Kidney (tissue), 14 donors: ENCODE results near the gene SELP. TPM values are rescaled to one million over a fixed set of nuclear protein-coding genes. Genes with fewer than 3 reads are reported as not detected.
A peak's percentile ranks its signal among the peaks of the same experiment; 100 is the strongest.

Experiments used
- DNase-seq, 5 donors: peaks; one replicate each; pipeline ENCODE4 v3.0.0-alpha.2; 2013 to 2020
- FAIRE-seq: peaks from 2 replicates; lab custom pipeline; 2012; peaks lifted over from hg19 to GRCh38; lab: Jason Lieb, UNC
- H3K27ac ChIP-seq, 2 donors: one replicate each; pipeline ENCODE4 v1.7.0; 2013; ENCODE audit warnings: low read depth in 2 of 2, low read length in 2 of 2, inconsistent platforms in 1 of 2
- H3K27me3 ChIP-seq: one replicate; pipeline ENCODE4 v1.7.1; 2013; ENCODE audit warnings: low read length, inconsistent platforms; ENCODE audit not compliant: control insufficient read depth, insufficient read depth
- H3K36me3 ChIP-seq, 3 donors: one replicate each; pipeline versions ENCODE4 v1.7.0 to v1.7.1; 2013; ENCODE audit warnings: low read length in 3 of 3, control low read depth in 1 of 3, inconsistent platforms in 1 of 3; ENCODE audit not compliant: insufficient read depth in 3 of 3, control insufficient read depth in 2 of 3
- H3K4me1 ChIP-seq, 3 donors: one replicate each; pipeline versions ENCODE4 v1.7.0 to v1.7.1; 2013; ENCODE audit warnings: low read length in 3 of 3, inconsistent platforms in 1 of 3, low read depth in 1 of 3; ENCODE audit not compliant: control insufficient read depth in 2 of 3, insufficient read depth in 2 of 3
- H3K4me3 ChIP-seq, 3 donors: one replicate each; pipeline versions ENCODE4 v1.7.0 to v1.8.1; 2013; ENCODE audit warnings: low read length in 3 of 3, control low read depth in 1 of 3, inconsistent platforms in 1 of 3
- H3K9ac ChIP-seq, 3 donors: one replicate each; pipeline versions ENCODE4 v1.7.0 to v1.7.1; 2013; ENCODE audit warnings: low read length in 3 of 3, control low read depth in 1 of 3, inconsistent platforms in 1 of 3
- H3K9me3 ChIP-seq, 3 donors: one replicate each; pipeline versions ENCODE4 v1.7.0 to v1.7.1; 2013; ENCODE audit warnings: low read length in 3 of 3, control low read depth in 1 of 3, inconsistent platforms in 1 of 3; ENCODE audit not compliant: control insufficient read depth in 2 of 3, insufficient read depth in 1 of 3
- CTCF ChIP-seq: IDR thresholded peaks from 3 replicates; pipeline ENCODE4 v1.5.1; 2012; ENCODE audit warnings: mild to moderate bottlenecking, moderate library complexity, borderline replicate concordance; ENCODE audit not compliant: insufficient read depth; ENCODE audit errors: extremely low read depth
- intact Hi-C: fragments of 100-400 bp; cut with DNase I; formaldehyde crosslinking; loops from one replicate; pipeline ENCODE4 v1.11.1; 2022
- polyA plus RNA-seq: library from polyadenylated mRNA; stranded (reverse); fragments of 350-450 nt; fragmentation: Illumina TruSeq; extraction: RNeasy Lipid Tissue Mini Kit (QIAGEN cat#74804); gene quantifications from one replicate; pipeline ENCODE4 v1.2.3, GENCODE V29; 2014; ENCODE audit warnings: low read depth, low replicate concordance; ENCODE audit not compliant: insufficient read depth
- total RNA-seq: library from RNA; stranded (reverse); fragmentation: NEBNext Ultra II Directional; extraction: Animal tissue kit (Norgen Biotek cat#: 25700); gene quantifications from one replicate; pipeline ENCODE4 v1.2.1, GENCODE V29; 2021
- donor health status: control.
- donor health status: control.
- donor health status: control.
- donor health status: control.
- donor health status: control.
- donor health status: DM: yes; HTN: yes; CAD: no.
- donor health status: Normal renal cell carcinoma (clear cell type).

SELP gene
- total and polyA plus RNA-seq, 2 donors from 2014 or later: 12.5 to 19.4 TPM

- no peaks in the 10 kb centered on the region for H3K36me3 ChIP-seq
- no peaks in the 10 kb centered on the region for H3K4me1 ChIP-seq
- H3K9ac ChIP-seq: no peak overlapping the region
- no peak overlapping the region for H3K27ac ChIP-seq
- no peaks in the 10 kb centered on the region for H3K9me3 ChIP-seq
- DNase-seq: peak in 3 of 5 donors; percentile 51 to 86 (median 82)
- peak; percentile 27 for FAIRE-seq
- TF ChIP-seq CTCF: peak; percentile 86
- intact Hi-C loops: loop anchor here (10.0 kb wide), 1 partner anchor 82 kb away; no protein-coding TSS in a partner anchor
- H3K27me3 ChIP-seq: no peaks in the 10 kb centered on the region
- no peak overlapping the region for H3K4me3 ChIP-seq
Measured at GRCh38 chr1:169546087-169546995, 83.6 kb downstream of the SELP start.

GRCh38 chr1:169545472-169545871 is 84.5 kb downstream of the SELP start:
- no peak for FAIRE-seq
- Histone ChIP-seq H3K4me1 (no peaks in the 10 kb centered on the region), H3K27ac (no peak overlapping the region), H3K9ac (no peak overlapping the region), H3K4me3 (no peak overlapping the region), H3K27me3 (no peaks in the 10 kb centered on the region), H3K36me3 (no peaks in the 10 kb centered on the region), H3K9me3 (no peaks in the 10 kb centered on the region)
- no peak for TF ChIP-seq CTCF
- intact Hi-C loops: loop anchor here (10.0 kb wide), 1 partner anchor 81 kb away; no protein-coding TSS in a partner anchor
- no peak for DNase-seq

- Histone ChIP-seq H3K36me3 (no peaks in the 10 kb centered on the region), H3K27me3 (no peaks in the 10 kb centered on the region), H3K9me3 (no peaks in the 10 kb centered on the region), H3K4me1 (no peaks in the 10 kb centered on the region), H3K27ac (no peak overlapping the region), H3K4me3 (no peak overlapping the region), H3K9ac (no peak overlapping the region)
- FAIRE-seq (no peak), DNase-seq (no peak)
- intact Hi-C loops: no loop called here
- no peak for TF ChIP-seq CTCF
Measured at GRCh38 chr1:169538998-169539871, 90.7 kb downstream of the SELP start.

Other genes with a start within 250 kb of the SELP start
- 4.8 TPM for gene CCDC181, start 202.7 kb downstream of the SELP start, total RNA-seq
- 8.2 TPM for gene CCDC181, start 202.7 kb downstream of the SELP start, polyA plus RNA-seq
- gene SLC19A2, start 144.2 kb downstream of the SELP start, total RNA-seq: 7.8 TPM
- gene SLC19A2, start 144.2 kb downstream of the SELP start, polyA plus RNA-seq: 10.9 TPM
- gene F5, start 43.6 kb downstream of the SELP start, total RNA-seq: 3.8 TPM
- gene F5, start 43.6 kb downstream of the SELP start, polyA plus RNA-seq: 5.1 TPM
- gene SELL, start 81.5 kb upstream of the SELP start, total RNA-seq: 9.8 TPM
- 1.3 TPM for gene SELL, start 81.5 kb upstream of the SELP start, polyA plus RNA-seq
- 4.5 TPM for gene SELE, start 104.0 kb upstream of the SELP start, total RNA-seq
- gene SELE, start 104.0 kb upstream of the SELP start, polyA plus RNA-seq: 0.92 TPM
- gene METTL18, start 164.8 kb upstream of the SELP start, total RNA-seq: 8.7 TPM
- gene METTL18, start 164.8 kb upstream of the SELP start, polyA plus RNA-seq: 8.5 TPM